HG03097 (cell line): ENCODE results near the gene RBM19.

Experiments used
- ATAC-seq: cut with Tn5 transposase; IDR thresholded peaks from one replicate; pipeline ENCODE4 v1.9.1; 2021; ENCODE audit not compliant: unreplicated experiment, low FRiP score

RBM19 gene

DNA sequence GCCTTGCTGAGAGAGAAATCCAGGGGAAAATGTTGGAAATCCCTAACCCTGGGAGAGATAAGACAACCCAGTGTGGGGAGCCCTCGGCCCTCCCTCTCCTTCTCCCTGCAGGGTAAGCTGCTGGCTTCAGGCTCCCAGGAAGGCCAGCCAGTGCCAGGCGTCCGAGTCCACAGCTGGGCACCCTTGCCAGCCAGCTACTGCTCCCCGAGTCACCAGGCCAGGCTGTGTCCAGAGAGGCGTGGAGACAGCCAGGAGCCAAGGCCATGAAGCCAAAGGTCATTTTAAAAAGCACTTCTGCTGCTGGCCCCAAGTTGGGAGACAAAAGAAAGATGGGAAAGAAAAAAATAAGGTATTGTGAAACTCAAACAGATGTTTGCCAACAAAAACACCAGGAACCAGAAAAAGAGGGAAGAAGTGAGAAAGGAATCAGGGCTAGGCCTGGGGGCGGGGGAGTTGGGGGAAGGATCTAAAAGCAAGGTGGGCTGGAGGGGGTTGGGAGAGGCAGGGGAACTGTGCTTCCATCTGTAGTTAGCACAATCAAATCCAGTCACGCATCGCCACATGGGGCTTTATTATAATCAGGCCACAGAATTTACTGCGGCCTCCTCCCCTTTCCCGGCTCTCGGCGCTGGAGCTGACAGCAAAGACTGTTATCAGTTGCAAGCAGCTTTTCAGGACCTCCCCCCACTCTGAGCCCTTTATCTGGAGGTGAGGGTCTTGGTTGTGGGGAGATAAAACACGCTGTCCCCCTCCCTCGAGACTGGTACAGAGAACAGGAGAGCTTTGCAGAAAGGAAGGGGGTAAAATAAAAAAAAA, 33.5 kb downstream of the RBM19 start:
- ATAC-seq, result no peak

DNA sequence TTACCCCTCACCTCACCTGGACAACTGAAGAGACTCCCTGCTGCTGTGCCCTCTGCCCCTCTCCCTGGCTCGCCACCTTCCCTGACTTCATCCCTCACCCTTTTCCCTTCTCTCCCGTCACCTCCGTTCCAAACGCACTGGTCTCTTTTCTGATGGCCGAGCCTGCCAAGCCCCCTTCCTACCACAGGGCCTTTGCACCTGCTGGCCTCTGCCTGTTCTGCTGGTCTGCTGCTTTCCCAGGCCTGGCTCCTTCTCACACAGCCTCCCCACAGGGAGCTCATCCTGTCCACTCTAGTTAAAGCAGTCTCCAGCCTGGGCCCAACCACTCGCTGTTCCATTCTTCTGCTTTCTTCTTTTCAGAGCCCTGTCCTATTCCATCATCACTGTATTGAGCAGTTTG, 34.6 kb downstream of the RBM19 start:
- no peak for ATAC-seq

DNA sequence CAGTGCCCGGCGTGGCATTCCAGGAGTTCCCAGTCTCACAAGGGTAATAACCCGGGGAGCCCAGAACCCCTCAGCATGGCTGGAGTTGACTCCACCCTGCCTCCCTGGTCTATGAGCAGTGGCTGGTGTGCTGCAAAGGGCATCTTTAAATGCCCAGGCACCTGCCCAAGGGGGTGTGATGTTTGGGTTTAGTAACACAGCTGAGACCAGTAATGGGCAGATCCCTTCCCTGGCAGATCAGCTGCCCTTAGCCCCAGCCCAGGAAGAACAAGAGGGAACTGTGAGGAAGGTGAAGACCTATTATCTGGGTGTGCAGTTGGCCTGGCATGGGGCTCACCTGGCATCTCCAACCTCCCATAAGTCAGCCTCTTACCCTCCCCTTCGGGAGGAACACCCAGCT, 35.9 kb downstream of the RBM19 start:
- no peak for ATAC-seq

DNA sequence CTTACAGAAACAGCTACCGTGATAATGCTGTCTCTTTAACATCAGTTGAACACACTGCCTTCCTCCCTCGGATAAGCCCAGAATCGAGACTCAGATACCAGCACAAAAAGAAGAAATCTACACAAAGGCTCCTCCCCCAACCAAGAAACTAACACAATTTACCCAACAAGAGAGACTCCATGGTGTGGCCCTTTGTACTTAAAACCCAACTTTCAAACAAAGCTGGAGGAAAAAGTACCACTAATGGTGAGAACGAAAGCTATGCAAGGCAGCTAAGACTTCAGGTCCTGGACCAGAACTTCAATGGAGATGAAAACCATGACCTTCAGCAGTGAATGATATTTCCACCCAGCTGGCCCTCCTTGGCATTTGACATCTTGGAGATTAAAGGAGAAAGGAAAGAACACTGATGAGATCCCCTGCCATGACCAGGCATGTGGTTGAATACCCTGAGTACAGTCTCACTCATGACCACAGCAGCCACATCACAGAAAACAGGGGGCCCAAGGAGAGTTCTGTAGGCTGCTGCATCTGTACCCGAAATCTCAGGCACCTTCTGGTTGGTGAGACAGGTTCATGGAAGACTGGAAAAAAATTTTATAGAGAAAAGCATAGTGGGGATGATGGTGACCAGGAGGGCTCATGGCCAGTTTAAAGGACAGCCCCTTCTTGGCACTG, 36.7 kb downstream of the RBM19 start:
- no peak for ATAC-seq

DNA sequence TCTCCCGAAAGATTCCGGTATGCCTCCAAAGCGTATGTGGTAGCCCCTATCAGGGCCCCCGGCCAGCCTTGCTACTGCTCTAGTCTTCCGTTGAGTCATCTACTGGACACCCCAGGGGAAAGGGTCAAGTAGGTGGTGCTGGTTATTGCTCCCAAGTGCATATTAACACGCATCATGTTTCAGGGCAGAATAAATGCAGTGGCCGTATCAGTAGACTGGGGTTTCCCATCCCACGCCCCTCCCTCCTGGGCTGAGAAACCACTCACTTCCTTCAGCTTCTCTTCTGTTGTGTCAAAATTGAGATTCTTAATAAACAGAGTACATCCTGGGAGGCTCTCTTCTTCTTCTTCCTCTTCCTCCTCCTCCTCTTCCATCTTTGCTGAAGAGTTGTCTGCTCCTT, 39.3 kb downstream of the RBM19 start:
- no peak for ATAC-seq

DNA sequence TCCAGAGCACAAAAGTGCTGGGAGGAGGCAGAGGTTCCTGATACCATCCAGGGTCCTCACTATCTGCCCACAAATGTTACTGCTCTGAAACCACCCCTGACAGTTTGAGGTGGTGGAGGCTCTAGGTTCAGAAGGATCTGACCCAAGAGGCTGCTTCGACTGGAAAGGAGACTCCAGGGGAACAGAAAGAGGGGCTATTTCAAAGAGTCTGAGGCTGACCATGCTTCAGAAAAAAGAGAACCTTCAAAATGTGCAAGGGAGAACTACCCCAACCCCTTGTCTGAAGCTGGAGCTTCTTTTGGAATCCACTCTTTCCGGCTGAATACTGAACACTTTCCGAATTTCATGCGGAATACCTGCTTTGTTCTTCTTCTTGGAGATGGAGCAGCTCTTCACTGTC, 41.8 kb downstream of the RBM19 start:
- no peak for ATAC-seq

DNA sequence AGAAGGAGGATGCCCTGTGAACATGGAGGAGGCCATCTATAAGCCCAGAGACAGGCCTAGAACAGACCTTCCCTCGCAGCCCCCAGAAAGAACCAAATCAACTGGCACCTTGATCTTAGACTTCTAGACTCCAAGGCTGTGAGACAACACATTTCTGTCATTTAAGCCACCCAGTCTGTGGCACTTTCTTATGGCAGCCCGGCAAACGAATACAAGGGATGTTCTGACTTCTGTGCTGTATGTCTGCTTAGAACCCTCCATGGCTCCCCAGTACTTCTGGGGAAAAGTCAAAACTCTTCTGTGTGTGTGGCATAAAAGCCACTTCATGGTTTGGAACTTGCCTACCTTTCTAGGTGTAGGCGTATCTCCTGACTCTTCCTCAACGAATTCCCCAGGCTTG, 42.9 kb downstream of the RBM19 start:
- ATAC-seq, result no peak

DNA sequence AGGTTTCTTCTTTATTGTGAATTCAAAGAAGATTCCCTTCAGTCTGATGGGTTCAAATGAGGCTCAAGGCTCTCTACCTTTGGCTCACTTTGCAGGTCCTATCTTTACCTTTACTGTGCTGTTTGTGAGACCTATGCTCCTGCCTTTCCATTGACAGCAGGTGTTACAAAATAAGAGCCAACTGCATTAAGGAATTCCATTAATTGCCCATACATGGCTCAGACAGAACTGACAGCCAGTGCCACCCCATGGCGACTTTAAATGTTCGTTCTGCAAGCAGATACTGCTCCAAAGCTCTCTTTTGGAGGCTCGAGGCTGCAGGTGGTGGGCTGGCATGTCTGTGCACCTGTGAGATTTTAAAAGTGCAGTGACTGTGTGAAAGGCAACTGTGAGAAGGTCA, 44.7 kb downstream of the RBM19 start:
- no peak for ATAC-seq

DNA sequence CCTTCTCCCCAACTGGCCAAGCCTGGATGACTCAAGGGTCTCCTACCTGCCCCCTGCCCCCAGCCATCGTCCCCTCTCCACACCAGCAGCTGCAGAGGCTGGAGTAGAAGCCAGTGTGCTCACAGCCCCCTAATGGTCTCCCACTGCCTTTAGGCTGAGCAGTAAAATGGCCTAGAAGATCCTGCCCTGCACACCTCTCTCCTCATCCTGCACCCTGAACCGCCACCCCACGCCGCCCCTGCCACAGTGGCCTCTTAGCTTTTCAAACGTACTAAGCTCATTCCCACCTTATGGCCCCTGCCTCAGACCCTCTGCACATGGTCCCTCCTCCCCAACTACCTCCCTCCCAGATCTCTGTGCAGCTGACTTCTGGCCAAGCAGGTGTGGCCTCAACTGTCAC, 46.3 kb downstream of the RBM19 start:
- ATAC-seq, result no peak

DNA sequence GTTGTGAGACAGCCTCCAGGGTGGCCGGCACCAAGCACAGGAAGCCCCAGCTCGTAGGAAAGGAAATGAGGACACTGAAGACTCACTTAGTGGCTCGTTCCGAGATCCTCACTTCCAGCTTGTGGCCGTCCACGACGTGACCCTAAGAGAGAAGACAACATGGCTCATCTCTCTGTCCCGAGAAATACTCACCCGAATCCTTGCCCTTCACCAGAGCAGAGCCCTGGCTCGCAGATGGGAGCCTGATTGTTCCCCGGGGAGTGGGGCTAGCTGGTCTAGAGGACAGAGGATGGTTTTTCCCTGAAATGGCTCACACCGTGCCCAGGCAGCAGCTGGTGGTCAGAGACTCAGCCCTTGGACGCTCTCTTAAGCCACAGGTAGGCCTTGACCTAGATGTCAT, 47.8 kb downstream of the RBM19 start:
- no peak for ATAC-seq

DNA sequence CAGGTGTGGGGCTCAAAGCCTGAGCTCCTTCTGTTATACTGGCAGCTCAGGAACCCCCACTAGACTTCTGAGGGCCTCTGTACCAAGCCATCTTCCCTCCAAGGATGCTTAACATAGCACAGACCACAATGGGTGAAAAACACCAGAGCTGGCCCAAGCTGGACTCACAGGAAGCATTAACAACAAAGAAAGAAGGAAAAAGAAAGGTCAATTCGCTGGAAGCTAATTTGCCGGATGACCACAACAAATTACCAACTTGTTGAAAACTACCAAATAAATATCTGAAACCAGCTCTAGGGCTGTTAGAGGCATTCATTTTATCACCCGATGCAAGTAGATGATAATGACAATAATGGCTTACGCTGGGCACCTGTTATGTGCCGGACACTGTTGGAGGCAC, 48.7 kb downstream of the RBM19 start:
- no peak for ATAC-seq

DNA sequence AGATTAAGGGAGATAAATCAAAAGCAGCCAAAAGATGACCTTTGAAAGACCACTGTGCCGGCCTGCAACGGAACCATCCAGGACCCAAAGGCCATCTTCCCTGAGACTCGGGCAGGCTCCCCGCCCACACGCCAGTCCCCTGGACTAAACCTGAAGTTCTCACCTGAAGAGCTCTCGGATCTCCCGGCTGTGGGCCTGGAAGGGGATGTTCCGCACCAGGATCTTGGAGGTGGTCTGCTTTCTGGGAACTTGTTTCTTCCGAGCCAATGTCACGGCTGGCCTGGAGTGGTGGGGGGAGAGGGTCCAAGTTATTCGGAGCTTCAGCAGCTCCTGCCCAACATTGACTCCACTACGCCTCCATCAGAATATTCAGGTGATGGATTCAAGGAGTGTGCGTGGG, 51.3 kb downstream of the RBM19 start:
- ATAC-seq, result no peak

DNA sequence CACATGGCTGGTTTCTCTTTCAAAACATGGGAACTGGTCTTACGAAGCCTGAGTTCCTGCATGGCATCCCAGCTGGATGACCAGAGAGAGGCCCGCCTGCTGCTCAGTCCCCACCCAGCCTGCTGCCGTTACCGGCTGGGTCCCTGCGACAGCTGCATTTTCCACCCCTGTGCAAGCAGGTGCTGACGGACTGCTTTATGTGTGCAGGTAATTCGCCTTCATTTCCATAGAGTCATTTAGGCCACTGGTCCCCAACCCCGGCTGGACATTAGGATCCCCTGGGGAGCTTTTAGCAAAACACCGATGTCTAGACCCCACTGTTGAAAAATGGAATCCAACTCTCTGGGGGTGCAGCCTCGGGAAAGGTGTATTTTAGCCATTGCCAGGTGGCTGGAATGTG, 51.9 kb downstream of the RBM19 start:
- ATAC-seq, result no peak

DNA sequence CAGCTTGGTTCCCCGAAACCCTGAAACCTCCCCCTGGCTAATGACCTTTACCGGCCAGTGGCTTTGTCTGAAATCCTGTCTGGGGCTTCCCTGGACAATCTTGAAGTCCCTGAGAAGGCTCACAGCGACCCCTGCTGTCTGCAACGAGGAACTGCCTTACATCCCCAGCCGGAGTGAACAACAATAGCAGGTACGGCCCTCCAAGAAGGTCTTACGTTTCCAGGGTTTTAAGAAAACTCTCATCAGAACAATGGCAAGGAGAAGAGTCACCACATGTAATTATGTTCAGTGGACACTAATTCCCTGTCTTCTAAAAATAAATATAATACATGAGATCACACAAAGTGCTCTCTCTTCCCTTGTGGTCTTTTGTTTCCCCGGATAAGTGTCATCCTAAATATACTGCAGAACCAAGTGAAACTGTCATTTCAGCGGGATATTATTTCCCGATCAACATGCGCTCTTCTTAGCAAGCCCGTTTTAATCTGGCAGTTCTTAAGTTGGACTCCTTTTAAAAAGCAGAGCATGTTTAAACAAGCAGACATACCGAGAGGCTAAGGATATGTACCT, 53.3 kb downstream of the RBM19 start:
- no peak for ATAC-seq

DNA sequence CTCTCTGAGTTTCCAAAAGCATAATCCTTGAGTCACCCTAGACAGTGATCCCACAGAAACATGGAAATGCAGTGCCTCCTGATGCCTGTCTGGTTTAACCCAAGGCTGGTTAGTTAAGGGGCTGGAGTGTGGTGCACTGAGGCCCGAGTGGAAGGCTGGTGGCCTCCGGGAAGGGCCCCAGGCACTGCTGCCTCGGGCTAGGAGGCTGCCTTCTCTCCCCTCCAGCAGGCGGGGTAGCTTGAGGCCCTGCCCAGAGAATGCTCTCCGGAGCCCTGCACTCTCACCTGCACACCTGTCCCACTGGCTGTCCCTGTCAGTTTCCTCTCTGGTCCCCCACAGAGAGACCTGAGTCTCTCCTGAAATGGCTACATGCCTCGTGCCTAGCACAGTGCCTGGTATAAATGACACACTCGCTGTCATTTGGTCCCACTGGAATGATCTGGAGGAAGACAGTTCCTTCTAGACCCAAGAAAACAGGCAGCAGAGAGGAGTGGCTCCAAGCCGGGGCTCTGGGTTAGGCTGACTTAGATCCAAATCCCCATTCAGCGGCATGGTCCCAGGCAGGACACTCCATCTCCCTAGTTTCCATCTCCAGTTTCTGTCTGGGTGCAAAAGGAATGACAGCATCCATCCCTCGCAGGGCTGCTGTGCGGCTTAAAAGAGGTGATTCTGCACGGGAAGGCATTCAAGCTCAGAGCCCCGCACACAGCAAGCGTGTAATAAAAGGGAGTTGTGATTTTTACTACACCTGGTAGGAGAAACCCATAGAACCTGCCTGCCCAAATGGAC, 54.0 kb downstream of the RBM19 start:
- ATAC-seq, result no peak

DNA sequence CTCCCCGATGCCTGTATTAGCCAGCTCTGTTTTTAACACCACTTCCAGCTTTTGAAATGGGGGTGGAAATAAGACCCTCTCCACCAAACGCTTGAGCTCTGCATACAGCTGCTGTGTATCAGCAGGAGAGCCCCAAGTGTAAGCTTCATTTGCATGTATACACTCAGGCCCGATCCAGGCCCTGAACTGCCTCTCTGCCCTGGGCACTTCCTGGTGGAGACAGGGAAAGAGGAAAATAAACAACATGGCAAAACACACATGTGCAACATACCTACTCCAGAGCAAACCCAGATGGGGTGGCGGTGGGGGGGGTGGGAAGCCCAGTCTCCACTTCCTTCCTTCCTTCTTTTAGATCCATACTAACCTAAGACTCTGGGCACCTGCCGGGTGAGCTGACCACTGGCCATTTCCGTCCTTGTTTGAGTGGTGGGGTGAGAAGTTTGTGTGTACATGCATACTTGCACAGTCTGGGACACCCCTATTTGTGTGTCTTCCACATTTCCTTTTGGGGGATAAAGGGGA, 55.3 kb downstream of the RBM19 start:
- ATAC-seq, result no peak

DNA sequence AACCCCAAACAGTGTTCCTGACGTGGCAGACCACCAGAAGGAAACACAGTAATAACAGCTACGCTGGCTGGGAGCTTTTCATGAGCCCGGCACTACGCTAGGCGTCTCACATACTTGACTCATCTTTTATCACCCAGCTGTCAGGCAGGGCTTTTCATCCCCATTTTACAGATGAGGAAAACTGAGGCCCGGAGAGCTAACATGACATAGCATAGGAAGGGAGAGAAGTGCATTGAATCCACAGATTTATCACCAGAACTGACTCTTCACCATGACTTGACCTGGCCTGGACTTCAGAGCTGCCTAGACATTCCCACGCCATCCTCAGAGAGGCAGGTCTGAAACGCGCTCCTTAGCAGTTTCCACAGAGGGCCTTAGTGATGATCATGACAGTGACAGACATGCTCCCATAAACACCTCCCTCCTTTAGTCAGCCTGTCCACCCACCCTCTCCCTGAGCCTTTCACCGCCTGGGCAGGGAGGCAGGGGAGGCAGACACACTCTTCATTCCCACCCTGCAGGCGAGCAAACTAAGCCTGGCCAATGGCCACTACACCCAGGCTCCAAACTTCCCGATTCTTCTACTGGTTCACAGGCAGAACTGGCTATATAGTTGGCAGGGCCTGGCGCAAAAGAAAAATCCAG, 56.2 kb downstream of the RBM19 start:
- ATAC-seq, result no peak

DNA sequence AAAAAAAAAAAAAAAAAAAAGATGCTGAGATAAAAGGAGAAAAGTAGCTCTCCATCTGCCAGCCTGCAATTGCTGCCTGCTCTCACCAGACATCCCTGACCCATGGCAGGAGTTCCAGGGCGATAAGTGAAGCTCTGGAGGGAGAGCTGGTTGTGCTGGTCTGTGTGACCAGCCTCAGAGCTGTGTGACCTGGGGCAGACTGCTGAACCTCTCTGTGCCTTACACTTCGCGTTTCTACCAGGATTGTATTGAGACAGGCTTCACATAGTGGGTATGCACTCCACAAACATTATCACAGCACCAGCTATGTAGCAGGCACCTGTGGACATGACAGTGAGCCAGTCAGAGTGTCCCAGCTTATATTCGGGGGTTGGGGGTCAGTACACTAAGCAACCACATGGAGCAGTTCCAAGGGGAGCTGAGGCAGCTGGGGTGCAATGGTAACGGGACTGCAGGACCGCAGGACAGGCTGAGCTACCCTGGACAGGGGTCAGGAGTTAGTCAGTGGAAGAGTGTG, 57.5 kb downstream of the RBM19 start:
- no peak for ATAC-seq

DNA sequence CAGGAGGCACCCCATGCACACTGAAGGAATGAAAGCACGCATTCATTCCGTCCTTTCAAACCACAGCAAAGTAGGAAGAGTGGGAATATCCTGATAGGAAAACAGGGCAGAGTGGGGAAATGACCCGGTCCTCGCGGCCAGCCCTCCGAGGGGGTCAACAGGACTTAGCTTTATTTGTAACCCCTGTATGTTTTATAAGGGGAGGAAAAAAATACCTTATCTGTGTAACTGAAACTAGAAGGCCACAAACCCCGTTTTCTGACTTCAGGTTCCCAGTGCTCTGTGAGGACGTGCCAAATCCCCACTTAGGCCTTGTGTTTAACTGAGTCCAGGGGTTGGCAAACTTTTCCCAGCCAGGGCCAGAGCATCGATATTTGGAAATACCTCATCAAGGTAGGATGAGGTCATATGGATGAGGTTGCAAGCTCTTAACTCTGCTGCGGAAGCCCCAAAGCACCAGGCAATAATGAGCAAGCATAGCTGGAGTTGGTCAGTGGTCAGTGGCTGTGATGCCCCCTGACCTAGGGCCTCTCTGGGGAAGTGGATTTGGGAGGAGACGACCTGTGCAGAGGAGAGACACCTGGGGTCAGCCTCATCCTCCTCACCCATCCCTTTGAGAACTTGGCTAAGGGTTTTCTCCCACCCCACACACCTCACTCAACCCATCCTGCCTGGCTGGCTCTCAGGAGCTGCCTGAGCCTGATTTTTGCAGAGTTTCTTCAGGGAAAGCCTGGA, 58.5 kb downstream of the RBM19 start:
- ATAC-seq, result no peak
